Caki2 (cell line): Measurements from ENCODE around the gene CYP17A1. TPM values are rescaled to one million over a fixed set of nuclear protein-coding genes. Genes with fewer than 3 reads are reported as not detected.
A peak's percentile ranks its signal among the peaks of the same experiment; 100 is the strongest.
"Not testable (repeated sequence)": the region's sequence is repeated elsewhere in the genome, so short reads cannot be mapped to it uniquely, and the experiment has no call there.

ENCODE experiments used
- DNase-seq: peaks from one replicate; pipeline ENCODE4 v3.0.0-alpha.2; 2015; ENCODE audit warnings: low read depth
- in situ Hi-C: cut with HindIII; loops from 2 replicates; pipeline ENCODE4 v1.10.0; 2016; ENCODE audit warnings: low sequenced_read_pairs, low pct_unique_long_range_greater_than_20kb, mixed read lengths
- total RNA-seq: library from RNA; depleted of rRNA; stranded (reverse); fragments of >200 nt; shearing (Covaris generic); gene quantifications from 2 replicates; pipeline ENCODE4 v1.2.3, GENCODE V29; 2014; ENCODE audit warnings: low replicate concordance

CYP17A1 gene
- total RNA-seq, 1 experiment from 2014 or later: not detected

DNA sequence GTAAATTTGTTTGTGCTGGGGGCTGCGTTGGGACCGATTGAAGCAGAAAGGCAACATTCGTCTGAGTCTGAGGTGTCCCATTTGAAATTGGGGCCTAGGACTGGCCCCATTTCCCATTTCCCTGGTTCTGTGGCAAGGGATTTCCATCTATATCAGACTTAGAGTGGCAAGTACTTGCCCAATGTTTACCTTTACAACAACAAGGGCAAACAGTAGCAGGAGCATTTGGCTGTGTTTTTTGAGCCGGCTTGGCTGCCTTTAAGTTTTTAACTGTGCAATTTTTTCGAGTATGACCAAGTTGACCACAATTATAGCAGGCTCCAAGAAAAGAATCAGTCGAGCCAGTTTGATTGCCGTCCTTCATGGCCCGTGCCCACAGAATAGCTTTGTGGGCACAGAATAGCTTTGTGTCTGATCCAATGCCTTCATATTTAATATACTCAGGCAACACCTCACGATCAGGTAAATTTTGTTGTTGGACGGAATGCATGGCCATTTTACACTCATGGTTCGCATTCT is 4.7 kb upstream of the CYP17A1 start:
- DNase-seq: no peak
- in situ Hi-C loops: no loop called here

DNA sequence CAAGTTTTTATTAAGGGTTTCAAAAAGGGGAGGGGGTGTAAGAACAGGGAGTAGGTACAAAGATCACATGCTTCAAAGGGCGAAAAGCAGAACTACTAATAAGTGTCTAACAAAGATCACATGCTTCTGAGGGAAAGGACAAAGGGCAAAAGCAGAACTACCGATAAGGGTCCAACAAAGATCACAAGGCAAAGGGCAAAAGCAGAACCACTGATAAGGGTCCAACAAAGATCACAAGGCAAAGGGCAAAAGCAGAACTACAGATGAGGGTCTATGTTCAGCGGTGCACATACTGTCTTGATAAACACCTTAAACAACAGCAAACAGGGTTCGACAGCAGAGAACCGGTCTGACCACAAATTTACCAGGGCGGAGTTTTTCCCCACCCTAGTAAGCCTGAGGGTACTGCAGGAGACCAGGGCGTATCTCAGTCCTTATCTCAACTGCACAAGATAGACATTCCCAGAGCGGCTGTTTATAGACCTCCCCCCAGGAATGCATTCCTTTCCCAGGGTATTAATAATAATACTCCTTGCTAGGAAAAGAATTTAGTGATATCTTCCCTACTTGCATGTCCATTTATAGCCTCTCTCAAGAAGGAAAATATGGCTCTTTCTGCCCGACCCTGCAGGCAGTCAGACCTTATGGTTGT is 1.2 kb upstream of the CYP17A1 start:
- in situ Hi-C loops, DNase-seq: not testable (repeated sequence)

DNA sequence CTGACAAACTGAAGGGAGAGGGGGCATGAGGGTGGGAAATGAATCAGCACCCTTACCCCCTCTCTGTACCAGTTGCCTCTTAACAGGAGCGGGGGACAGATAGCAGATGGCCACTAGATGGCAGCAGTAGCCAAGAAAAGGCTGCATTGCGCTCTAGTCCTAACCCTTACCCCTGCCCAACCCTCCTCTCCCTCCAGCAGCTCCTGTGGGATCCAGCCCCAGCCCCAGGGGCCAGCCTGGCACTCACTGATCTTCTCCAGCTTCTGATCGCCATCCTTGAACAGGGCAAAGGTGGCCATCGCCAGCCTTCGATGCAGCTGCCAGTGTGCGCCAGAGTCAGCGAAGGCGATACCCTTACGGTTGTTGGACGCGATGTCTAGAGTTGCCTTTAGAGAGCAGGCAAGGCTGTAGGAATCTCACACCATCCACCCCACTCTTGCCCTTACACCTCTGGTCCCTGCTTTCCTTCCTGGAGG is 2.2 kb downstream of the CYP17A1 start:
- in situ Hi-C loops: no loop called here
- peak; percentile 55 for DNase-seq

DNA sequence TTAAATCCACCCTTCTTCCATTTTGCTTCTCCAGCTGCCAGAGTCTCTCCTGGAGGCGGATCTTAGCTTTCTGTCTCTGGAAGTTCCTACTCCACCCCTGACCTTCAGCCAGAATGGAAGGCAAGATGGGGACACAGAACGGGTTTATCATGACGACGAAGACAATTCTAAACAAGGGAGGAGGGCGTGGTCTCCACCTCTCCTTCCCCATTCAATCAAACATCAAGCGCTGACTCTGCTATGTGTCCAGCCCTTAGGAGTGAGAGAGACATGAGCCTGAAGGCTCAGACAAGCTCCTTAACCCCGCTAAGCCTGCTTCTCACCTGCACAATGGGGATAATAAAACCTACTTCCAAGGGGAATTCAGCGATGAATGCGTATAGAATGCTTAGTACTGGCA is 3.1 kb downstream of the CYP17A1 start:
- in situ Hi-C loops: no loop called here
- no peak for DNase-seq

DNA sequence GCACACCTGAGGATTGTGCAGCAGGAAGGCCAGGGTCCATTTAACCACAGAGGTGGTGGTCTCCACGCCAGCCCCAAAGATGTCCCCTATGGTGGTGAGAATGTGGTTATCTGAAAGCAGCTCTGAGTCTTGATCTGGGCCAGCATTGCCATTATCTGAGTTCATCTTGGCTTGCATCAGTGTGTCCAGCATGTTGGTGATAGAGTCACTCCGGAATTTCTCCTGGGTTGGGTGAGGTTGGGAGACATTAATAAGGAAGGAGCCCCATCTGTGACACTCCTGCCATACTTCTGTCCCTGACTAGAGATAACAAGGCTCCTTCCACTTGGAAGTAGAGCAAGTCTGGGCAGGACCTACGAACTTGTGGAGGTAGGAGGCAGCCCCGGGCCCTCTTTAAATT is 4.2 kb downstream of the CYP17A1 start:
- in situ Hi-C loops: no loop called here
- no peak for DNase-seq

DNA sequence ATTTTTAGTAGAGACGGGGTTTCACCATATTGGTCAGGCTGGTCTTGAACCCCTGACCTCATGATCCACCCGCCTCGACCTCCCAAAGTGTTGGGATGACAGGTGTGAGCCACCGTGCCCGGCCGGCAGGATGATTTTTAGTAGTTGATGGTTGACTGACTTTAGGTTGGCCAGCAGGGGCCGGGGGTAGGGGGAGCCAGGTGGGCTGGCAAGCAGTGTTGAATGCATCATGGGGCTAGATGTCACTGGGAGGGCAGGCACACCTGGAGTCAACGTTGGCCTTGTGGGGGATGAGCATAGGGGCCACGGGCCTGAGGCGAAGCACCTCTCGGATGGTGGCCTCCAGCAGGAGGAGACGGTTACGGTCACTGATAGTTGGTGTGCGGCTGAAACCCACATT is 5.0 kb downstream of the CYP17A1 start:
- in situ Hi-C loops: no loop called here
- no peak for DNase-seq

DNA sequence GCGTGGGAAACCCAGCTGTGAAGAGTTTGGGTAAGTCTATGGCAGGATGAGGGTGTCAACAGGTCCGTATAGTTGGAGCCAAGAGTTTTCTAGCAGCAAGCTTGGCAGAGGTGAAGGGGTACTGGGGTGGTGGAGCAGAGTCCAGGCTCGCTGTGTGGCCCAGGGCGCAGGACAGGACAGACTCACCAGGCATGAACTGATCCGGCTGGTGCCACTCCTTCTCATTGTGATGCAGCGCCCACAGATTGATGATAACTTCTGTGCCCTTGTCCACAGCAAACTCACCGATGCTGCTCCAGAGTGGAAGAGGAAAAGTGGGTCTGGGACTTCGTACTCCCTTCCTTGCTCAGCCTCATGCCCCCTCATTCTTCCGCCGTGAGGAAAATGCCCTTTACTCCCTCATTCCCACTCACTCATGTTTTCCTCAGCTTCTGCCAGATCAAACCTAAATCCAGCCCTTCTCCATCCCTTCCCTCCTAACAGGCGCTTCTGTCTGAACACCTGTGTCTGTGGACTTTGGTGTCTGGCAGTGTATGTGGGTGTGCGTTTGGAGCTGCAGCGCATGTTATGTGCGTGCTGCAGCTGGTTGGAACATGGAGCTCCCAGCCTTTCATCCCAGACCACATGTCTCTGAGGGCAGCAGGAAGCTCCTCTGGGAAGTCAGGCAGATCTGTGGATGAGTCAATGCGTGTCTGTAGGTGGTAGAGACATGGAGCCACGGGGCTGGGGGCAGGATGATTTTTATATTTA is 5.7 kb downstream of the CYP17A1 start:
- no peak for DNase-seq
- in situ Hi-C loops: no loop called here

DNA sequence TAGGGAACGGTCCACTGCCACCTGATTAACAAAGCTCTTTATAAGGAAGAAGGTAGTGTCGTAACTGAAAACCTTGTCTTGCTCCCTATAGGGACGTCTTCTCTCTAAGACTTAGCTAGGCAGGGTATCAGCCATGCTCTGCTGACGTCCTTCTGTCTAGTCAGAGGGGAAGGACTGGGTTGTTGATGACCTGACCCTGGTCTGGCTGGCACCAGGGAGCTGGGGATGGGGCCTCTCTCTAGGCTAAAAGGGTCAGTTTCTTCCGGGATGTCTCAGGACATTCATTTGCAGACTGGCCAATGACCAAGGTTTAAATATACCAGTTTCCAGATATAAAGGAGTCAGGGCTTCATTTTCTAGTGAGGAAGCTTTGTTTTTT is 9.6 kb downstream of the CYP17A1 start:
- no peak for DNase-seq
- in situ Hi-C loops: no loop called here

DNA sequence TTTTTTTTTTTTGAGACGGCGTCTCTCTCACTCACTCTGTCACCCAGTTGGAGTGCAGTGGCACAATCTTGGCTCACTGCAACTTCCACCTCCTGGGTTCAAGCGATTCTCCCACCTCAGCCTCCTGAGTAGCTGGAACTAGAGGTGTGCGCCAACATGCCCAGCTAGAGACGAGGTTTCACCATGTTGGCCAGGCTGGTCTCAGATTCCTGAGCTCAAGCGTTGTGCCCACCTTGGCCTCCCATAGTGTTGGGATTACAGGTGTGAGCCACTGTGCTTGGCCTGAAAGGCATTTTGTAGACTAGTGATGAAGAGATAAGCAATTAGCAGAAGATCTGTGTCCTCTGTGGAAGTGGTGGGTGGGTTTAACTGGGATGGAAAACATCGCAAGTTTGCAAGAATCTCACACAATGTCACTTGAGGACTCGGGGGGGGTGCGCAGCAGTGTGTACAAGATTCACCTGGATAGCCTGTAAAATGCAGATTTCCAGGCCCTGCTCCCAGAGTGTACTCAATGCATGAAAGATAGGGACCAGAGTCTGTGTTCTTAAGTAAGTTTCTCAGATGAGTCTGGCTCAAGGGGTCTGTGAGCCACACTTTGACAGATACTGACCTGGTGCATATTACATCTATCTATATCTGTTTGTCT is 10.9 kb downstream of the CYP17A1 start:
- in situ Hi-C loops: no loop called here
- no peak for DNase-seq

DNA sequence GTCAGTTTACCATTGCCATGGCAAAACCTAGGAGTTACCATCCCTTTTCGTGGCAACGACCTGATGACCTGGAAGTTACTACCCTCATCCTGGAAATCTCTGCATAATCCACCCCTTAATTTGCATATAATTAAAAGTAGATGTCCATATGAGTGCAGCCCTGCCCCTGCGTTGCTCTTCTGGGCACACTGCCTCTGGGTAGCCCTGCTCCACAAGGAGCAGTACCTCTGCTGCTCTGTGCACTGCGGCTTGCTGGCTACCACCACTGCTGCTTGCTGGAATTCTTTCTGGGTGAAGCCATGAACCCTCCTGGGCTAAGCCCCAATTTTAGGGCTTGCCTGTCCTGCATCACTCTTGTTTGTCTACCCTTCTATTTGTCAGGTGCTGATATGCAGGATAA is 12.5 kb downstream of the CYP17A1 start:
- DNase-seq: no peak
- in situ Hi-C loops: no loop called here

DNA sequence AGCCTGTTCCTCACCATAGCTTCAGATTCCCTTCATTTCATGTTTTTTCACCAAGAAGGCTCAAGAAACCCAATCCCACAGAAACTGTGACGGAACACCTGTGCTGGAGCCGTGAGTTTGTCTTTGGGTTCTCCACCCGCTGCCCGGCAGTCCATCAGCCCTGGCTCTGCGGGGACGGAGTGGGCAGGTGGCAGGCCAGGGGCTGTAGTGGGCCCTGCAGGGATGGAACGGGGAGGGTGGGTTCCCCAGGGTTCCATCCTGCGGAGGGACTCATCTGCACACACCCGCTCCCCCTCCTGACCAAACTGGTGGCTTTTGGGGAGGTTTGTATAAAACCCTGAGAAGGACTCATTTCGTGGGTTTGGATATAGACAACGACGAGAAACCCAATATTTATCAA is 15.0 kb downstream of the CYP17A1 start:
- no peak for DNase-seq
- in situ Hi-C loops: no loop called here

DNA sequence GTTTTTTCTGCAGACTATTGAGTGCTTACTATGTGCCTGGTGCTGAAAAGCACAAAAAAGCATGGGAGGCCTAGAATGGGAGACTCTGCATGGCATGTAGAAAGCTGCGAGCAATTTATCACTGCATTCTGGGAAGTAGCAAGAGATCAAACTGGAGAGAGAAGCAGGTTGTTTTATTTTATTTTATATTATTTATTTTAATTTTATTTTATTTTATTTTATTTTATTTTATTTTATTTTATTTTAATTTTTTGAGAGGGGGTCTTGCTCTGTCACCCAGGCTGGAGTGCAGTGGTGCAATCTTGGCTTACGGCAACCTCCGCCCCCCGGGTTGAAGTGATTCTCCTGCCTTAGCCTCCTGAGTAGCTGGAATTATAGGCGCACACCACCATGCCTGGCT is 17.2 kb downstream of the CYP17A1 start:
- in situ Hi-C loops, DNase-seq: not testable (repeated sequence)

DNA sequence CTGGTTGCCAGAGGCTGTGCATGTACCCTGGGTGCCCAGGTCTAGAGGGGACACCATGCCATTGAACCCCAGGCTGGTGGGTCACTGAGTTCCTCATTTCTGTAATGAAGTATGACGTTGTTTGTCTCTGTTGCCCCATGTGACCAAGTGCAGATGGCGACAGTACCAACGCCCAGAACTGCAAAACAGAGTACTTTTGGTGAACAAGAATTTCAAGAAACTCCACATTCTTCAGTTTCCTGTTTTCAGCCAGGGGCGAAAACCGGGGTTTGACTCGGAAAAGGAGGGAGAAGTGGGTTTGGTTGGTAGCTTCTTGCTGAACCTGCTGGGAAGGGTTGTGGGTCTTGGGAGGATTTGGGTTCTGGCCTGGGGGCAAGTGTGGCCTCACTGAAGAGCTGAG is 18.2 kb downstream of the CYP17A1 start:
- DNase-seq: no peak
- in situ Hi-C loops: no loop called here

DNA sequence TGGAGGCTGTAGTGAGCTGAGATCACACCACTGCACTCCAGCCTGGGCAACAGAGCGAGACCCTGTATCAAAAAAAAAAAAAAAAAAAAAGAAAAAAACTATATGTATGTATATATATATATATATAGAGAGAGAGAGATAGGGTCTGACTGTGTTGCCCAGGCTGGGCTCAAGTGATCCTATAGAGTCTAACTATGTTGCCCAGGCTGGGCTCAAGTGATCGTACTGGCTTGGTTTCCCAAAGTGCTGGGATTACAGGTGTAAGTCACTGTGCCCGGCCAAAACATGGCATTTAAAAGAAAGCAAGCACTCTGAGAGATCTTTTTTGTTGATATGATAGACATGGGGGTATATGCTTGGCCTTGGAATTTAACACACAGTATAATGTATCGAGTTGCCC is 20.0 kb downstream of the CYP17A1 start:
- no peak for DNase-seq
- in situ Hi-C loops: no loop called here

DNA sequence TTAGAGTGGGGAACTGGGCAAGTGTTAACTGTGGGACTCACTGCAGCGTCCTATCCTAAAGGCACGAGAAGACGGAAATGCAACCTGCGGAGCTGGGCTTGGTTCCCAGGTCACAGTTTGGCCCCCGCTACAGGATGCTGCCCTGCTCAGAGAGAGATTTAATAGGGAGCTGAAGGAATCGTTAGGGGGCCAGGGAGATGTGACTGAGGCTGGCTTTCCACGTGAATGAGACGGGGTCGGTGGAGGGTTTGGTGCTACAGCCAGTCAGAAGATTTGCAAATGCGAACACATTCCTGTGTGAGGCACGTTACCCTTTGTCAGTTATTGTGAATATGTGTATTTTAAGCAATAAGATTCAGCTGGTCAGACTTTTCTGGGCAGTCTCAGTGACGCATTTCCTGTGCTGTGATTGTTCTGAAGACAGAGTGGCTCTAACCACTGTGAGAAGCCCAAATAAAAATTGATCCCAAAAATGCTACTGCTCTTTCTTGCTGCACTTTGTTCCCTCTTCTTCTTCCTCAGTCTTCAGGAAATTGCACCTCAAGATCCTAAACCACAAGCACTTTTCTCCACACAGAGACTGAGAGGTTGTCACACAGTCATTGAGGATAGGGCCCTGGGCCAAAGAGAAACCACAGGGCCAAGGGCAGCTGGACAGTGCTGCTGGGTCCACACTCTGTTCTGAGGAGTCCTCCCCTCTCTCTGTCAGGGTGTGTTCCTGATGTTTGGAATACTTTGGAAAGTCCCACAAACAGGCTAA is 21.2 kb downstream of the CYP17A1 start:
- DNase-seq: no peak
- in situ Hi-C loops: no loop called here

DNA sequence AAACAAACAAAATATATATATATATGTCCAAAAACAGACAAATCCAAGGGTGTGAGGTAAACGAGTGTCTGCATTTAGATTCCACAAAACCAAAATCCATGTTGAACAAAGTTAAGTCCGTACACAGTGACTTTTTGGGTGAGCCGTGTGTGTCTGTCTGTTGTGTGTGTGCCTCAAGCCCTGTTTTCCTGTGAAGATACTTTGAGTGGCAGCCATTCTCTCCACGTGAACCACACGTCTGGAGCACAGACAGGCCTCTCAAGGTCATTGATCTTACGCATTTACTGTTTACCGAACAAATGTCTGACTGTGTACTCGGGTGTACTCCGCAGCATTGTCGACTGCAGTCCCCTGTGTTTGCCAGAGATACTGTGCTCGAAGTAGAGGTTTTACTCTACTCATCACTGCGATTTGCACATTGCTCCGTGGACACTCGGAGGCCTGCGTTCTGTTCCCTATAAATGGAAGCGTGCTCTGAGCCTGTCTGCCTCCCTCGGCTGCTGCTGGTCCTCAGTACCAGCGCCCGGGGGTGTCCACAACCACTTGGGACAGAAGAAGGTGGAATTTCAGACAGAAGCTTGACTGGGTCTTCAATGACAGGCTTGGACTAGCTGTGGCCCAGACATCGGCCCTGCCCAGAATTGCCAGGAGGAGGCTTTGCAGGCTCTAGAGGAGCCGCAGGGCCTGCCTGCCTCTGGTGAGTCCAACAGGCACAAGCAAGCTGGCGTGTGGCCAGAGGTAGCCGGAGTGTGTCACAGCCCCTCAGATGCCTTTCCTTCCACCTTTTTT is 22.1 kb downstream of the CYP17A1 start:
- DNase-seq: no peak
- in situ Hi-C loops: no loop called here

DNA sequence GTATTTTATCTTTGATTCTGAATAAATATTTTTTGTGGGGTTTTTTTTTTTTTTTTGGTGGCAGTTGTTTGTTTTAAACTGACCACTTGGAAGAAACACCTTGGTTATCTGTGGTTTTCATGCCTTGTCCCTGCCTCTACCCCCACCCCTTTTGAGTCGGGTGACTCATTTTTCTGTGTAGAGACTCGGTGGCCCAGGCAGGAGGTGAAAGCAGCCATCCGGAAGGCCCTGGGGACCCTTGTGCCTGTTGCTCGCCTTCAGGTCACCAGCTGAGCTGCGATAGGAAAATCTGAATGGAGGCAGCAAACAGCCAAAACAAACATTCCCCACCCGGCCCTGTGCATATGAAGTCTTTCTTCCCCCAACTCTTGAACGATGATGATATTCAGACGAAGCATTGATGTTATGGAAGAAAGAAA is 22.8 kb downstream of the CYP17A1 start:
- peak; percentile 40 for DNase-seq
- in situ Hi-C loops: no loop called here
